HG03108 (cell line): ENCODE measurements around the gene RALGDS.

Source experiments
- ATAC-seq: cut with Tn5 transposase; IDR thresholded peaks from one replicate; pipeline ENCODE4 v1.9.1; 2021; ENCODE audit warnings: moderate library complexity; ENCODE audit not compliant: unreplicated experiment

The RALGDS gene

DNA sequence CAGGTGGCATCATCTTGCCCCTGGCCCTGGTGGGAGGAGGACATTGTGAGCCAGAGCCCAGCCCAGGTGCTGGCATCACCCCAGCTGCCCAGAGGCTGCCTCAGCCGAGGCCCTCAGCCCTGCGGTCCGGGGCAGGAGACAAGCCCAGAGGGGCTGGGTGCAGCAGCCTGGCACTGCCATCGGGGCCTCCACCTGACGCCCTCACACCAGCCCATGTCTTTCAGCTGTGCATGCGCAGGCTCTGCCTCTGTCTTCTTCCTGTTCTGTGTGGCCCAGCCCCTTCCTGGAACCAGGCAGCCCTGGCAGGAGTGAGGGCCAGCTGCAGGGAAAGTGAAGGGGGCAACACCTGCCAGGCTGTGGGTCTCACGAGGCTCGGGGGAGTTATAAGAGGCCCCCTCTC is 64.0 kb downstream of the RALGDS start:
- no peak for ATAC-seq

DNA sequence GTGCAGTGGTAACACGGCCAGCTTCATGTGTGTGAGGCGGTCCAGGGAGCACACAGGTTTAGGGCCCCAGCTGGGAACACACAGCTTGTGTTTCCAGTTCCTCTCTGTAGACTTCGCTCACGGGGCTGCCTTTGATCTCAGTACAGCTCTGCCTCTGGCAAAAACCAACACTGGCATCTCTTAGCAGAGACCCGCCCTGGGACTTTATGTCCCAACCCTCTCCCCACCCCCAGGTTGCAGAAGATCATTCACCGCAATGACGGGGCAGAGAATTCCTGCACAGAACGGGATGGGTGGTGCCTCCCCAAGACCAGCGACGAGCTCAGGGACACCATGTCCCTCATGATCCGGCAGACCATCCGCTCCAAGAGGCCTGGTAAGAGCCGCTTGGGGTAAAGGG is 64.5 kb downstream of the RALGDS start:
- no peak for ATAC-seq

DNA sequence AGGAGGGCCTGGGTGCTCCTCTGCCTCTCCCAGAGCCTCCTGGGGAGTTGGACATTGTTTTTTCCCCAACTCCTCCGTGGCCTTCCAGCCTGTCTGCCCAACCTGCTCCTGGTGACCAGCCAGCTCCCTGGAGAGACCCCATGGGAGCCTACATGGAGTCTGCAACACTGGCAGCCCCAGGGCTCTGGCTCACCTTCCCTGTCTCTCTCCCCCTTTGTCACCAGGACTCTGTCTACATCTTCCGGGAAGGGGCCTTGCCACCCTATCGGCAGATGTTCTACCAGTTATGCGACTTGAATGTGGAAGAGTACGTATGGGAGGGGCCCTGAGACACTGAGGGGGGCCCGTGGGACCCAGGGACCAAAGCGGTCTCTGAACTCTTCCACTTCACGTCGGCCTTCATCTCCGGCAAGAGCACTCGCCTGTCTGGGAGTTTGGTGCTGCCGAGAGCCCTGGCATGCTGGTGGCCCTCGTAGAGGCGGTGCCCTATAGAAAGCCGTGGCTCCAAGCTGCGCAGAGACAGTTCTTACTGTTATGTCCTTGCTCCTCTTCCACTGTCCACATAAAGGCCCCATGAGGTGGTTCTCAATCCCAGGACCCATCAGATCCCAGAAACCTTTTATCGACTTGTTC is 65.1 kb downstream of the RALGDS start:
- ATAC-seq = no peak

DNA sequence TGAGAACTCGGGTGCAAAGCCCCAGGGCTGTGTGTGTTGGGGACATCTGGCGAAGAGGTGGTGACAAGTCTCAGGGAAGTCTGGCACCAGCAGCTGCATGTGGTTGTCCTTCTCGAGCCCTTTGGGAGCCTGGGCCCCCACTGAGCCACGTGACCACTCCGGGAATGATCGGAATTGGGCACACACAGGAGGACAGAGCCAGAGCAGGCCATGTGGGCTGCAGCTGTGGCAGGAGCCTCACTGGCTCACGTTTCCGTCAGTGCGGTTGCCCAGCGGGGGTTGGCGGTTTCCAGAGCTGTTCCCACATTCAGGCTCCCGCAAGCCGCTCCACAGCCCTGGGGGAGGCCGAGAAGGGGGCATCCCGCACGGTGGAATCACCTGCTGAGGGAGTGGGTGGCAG is 66.1 kb downstream of the RALGDS start:
- ATAC-seq = no peak

DNA sequence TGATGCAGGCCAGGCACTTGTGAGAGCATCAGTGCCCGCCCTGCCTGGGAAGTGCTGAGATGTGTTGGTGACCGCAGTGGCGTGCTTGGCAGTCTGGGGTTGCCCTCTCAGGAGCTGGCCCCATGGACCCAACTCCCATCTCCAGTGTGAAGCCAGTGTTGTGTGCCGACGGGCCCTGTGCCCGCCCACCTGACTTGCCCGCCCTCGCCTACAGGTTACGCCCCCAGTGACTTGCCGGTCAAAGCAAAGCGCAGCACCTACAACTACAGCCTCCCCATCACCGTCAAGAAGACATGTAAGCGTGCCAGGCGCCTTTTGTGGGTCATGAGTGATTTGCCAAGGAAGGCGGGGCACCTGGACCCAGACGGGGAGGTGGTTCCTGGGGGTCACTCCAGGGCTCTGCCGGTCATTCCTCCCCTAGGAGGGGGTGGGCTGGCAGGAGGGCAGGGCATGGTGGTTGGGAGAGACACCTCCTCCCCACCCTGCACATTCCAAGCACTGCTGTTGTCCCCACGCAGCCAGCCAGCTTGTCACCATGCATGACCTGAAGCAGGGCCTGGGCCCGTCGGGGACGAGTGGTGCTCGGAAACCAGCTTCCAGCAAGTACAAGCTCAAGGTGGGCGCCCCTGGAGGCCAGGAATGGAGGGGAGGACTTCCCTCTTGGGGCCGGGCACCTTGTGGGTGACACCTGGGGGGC is 66.7 kb downstream of the RALGDS start:
- no peak for ATAC-seq

DNA sequence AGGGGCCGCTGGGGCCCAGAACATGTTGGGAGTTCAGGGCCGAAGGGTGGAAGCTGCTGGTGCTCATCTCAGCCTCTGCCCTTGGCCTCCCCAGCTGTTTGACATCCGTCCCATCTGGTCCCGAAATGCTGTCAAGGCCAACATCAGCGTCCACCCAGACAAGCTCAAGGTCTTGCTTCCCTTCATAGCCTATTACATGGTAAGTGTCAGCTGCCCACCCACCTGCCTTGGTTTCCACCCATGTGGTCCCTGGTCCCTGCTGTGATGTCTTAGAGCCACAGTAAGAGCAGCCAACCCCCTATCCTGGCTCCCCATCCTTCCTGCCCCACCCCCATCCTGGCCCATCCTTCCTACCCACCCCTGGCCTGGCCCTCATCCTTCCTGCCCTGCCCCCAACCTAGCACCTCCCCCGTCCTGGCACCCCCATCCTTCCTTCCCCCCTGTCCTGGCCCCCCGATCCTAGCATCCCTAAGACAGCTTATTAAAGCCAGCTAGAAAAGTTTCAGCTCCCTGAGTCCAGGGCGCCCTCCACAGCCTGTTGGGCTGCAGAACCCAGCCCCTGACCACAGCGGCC is 69.0 kb downstream of the RALGDS start:
- ATAC-seq = no peak

DNA sequence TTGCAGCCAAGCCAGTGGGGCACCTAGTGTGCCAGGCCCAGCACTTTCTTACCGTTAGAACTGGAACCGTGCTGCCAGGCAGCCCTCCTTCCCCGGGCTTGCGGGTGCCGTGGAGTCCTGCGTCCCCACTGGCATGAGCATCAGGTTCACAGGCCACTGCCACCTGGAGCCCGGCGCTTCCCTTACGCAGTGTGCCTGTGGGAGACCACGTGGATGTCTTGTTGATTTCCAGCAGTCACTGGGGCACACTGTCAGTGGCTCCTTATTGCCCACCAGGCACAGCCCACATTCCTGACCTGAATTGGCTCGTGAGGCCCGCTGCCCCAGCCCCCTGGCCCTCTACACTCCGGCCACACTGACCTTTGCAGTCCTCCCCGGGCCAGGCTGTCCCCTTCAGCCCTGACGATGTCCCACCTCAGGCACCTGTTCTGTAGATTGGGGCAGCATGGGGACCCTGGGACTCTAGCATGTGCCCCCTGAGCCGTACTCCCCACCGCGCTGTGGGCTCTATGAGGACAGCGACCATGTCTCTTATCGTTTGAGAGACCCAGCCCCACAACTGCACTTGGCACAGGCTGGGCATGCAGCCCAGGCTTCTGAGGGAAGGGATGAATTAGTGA is 69.6 kb downstream of the RALGDS start:
- ATAC-seq = no peak

DNA sequence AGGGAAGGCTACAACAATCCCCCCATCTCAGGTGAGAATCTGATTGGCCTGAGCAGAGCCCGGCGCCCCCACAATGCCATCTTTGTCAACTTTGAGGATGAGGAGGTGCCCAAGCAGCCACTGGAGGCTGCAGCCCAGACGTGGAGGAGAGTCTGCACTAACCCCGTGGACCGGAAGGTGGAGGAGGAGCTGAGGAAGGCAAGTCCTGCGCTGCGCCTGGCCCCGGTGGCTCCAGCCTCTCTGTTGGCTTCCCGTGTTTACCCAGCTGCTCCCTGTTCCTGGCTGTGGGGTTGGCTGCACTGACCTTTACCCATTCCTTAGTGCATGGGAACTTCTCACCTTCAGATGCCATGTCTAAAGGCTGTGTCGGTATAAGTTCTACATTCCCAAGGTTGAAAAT is 70.3 kb downstream of the RALGDS start:
- ATAC-seq = no peak

DNA sequence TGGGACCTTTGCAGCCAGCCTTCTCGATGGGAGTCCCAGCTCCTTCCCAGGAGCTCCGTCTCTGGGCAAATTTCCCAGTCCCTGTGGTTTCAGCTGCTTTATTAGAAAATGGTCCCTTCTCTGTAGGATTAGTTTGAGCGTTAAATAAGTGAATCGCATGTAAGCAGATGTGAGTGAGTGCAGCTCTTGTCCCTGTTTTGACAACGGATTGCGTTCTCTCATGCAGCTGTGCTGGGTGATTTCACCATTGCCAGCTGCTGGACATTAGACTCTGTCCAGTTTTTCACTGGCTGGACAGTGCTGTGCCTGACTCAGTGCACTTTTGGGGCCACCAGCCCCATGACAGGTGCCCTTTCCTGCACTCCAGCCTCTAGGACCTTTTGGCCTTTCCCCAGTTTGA is 70.9 kb downstream of the RALGDS start:
- no peak for ATAC-seq

DNA sequence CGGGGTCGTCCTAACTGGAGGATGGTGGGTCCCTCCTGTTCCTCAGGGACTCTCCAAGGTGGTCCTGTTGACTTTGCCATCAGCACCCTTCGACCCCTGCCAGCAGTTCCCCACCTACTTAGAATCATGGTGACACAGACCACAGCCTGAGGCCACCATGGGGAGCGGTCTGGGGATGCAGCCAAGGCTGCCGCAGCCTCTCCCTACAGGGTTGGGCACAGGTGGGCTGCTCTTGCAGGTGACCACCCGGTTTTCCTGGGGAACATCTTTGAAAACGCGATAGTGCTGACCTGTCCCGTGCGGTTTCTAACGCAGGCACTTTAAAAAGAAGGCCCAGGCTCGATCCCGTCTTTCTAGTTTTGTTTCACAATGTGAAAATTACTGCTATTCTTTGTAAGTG is 72.0 kb downstream of the RALGDS start:
- ATAC-seq = no peak

DNA sequence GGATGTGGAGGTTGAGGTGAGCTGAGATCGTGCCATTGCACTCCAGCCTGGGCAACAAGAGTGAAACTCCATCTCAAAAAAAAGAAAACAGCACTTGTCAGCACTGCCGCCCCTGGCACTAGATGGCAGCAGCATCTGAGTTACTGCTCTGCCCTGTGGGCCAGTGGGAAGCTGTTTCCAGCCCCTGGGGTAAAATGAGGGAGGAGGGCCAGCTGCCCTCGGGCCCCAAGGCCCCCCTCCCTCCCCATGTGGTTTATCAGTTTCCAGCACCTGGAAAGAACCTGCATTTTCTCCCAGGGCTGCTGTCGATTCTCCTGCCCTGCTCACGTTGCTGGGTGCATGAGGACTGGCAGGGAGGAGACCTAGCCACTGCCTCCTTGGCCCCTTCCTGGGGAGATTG is 72.4 kb downstream of the RALGDS start:
- no peak for ATAC-seq
